ENCODE data around the gene EIPR1.

DNA sequence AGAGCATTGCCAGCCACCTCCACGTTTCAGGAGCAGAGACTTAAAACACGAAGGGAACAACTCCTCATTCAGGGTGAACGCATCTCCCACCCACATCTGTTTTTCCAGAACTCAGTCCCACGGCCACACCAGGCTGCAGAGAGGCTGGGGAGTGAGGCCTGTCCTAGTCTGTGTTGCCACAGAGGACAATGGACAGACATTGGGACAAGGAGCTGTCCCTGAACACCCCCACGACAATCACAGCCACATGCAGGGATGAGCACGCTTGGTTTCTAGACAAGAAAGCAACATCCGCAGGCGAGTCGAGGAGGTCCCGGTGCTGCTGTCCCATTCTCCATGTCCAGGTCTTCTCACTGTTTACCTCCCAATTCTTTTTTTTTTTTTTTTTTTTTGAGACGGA lies 167.4 kb downstream of the EIPR1 start:
- TF ChIP-seq, protein P1, sequence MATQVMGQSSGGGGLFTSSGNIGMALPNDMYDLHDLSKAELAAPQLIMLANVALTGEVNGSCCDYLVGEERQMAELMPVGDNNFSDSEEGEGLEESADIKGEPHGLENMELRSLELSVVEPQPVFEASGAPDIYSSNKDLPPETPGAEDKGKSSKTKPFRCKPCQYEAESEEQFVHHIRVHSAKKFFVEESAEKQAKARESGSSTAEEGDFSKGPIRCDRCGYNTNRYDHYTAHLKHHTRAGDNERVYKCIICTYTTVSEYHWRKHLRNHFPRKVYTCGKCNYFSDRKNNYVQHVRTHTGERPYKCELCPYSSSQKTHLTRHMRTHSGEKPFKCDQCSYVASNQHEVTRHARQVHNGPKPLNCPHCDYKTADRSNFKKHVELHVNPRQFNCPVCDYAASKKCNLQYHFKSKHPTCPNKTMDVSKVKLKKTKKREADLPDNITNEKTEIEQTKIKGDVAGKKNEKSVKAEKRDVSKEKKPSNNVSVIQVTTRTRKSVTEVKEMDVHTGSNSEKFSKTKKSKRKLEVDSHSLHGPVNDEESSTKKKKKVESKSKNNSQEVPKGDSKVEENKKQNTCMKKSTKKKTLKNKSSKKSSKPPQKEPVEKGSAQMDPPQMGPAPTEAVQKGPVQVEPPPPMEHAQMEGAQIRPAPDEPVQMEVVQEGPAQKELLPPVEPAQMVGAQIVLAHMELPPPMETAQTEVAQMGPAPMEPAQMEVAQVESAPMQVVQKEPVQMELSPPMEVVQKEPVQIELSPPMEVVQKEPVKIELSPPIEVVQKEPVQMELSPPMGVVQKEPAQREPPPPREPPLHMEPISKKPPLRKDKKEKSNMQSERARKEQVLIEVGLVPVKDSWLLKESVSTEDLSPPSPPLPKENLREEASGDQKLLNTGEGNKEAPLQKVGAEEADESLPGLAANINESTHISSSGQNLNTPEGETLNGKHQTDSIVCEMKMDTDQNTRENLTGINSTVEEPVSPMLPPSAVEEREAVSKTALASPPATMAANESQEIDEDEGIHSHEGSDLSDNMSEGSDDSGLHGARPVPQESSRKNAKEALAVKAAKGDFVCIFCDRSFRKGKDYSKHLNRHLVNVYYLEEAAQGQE (IDR thresholded peaks at IDR 0.05; ENCODE audit: borderline replicate concordance), result no peak
- TF ChIP-seq, protein P2, sequence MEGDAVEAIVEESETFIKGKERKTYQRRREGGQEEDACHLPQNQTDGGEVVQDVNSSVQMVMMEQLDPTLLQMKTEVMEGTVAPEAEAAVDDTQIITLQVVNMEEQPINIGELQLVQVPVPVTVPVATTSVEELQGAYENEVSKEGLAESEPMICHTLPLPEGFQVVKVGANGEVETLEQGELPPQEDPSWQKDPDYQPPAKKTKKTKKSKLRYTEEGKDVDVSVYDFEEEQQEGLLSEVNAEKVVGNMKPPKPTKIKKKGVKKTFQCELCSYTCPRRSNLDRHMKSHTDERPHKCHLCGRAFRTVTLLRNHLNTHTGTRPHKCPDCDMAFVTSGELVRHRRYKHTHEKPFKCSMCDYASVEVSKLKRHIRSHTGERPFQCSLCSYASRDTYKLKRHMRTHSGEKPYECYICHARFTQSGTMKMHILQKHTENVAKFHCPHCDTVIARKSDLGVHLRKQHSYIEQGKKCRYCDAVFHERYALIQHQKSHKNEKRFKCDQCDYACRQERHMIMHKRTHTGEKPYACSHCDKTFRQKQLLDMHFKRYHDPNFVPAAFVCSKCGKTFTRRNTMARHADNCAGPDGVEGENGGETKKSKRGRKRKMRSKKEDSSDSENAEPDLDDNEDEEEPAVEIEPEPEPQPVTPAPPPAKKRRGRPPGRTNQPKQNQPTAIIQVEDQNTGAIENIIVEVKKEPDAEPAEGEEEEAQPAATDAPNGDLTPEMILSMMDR (IDR thresholded peaks at IDR 0.05; ENCODE audit: poor library complexity, severe bottlenecking), result no peak
- TF ChIP-seq TAF1 (IDR thresholded peaks at IDR 0.05; ENCODE audit: low read depth) (no peak), POLR2AphosphoS5 (IDR thresholded peaks at IDR 0.05) (no peak)

Measured in neural cell (in vitro differentiated cells).